SK-N-SH (cell line): Measurements from ENCODE around the gene C12orf56. TPM values are rescaled to one million over a fixed set of nuclear protein-coding genes. Genes with fewer than 3 reads are reported as not detected.

Experiments used
- CTCF ChIA-PET: fragments of 300-600, 350-600 bp; formaldehyde crosslinking; extraction: SDS; loops from one replicate; lab custom pipeline; 2021; lab: Yijun Ruan, JAX
- POLR2A ChIA-PET: fragments of 350-600 bp; sonication (Branson Sonifier 250); formaldehyde crosslinking; extraction: SDS; loops from one replicate; lab custom pipeline; 2020; ENCODE audit warnings: antibody characterized with exemption, inconsistent platforms; lab: Yijun Ruan, JAX
- DNase-seq: peaks from one replicate; pipeline ENCODE4 v3.0.0; 2012
- H2AFZ ChIP-seq: fragments of 200-600 bp; sonication (generic); 2 replicates; pipeline ENCODE4 v1.8.1; 2016; ENCODE audit warnings: antibody characterized with exemption, mild to moderate bottlenecking, low read depth
- H3F3A ChIP-seq: fragments of 200-600 bp; sonication (generic); replicated peaks from 2 replicates; pipeline ENCODE3; 2016; ENCODE audit warnings: antibody characterized with exemption, mild to moderate bottlenecking; ENCODE audit not compliant: insufficient read depth
- H3K27ac ChIP-seq, 2 experiments: fragments of 200-500 bp in 1 of 2; fragments of 200-600 bp in 1 of 2; sonication (Bioruptor generic) in 1 of 2; sonication (generic), shearing (Covaris generic) in 1 of 2; 2 replicates each; pipeline versions ENCODE4 v1.5.1 to v1.6.1; 2014 to 2016; ENCODE audit warnings: low read depth in 2 of 2, inconsistent platforms in 1 of 2, low read length in 1 of 2, mild to moderate bottlenecking in 1 of 2, mixed read lengths in 1 of 2
- H3K27me3 ChIP-seq: fragments of 200-600 bp; sonication (generic), shearing (Covaris generic); 2 replicates; pipeline ENCODE4 v1.6.1; 2016; ENCODE audit warnings: mixed run types; ENCODE audit not compliant: insufficient read depth
- H3K36me3 ChIP-seq, 2 experiments: fragments of 200-500 bp in 1 of 2; fragments of 200-600 bp in 1 of 2; sonication (Bioruptor generic) in 1 of 2; sonication (generic) in 1 of 2; replicated peaks in 1 of 2; 2 replicates each; pipeline versions ENCODE3 to v1.5.1; 2014 to 2016; ENCODE audit warnings: low read length in 1 of 2, mild to moderate bottlenecking in 1 of 2; ENCODE audit not compliant: insufficient read depth in 2 of 2, control insufficient read depth in 1 of 2
- H3K4me1 ChIP-seq, 2 experiments: fragments of 200-500 bp in 1 of 2; fragments of 200-600 bp in 1 of 2; sonication (Bioruptor generic) in 1 of 2; sonication (generic), shearing (Covaris generic) in 1 of 2; 2 replicates each; pipeline versions ENCODE4 v1.5.1 to v1.6.1; 2014 to 2016; ENCODE audit warnings: low read depth in 1 of 2, low read length in 1 of 2, mixed run types in 1 of 2; ENCODE audit not compliant: insufficient read depth in 2 of 2, control insufficient read depth in 1 of 2
- H3K4me2 ChIP-seq: fragments of 200-600 bp; sonication (generic), shearing (Covaris generic); 2 replicates; pipeline ENCODE4 v1.6.1; 2017; ENCODE audit warnings: mixed run types
- H3K4me3 ChIP-seq, 2 experiments: fragments of 200-500 bp in 1 of 2; fragments of 200-600 bp in 1 of 2; sonication (Bioruptor generic) in 1 of 2; sonication (generic), shearing (Covaris generic) in 1 of 2; 2 replicates each; pipeline versions ENCODE4 v1.5.1 to v1.8.1; 2014 to 2016; ENCODE audit warnings: low read depth in 2 of 2, inconsistent platforms in 1 of 2, low read length in 1 of 2, mild to moderate bottlenecking in 1 of 2, mixed read lengths in 1 of 2, moderate library complexity in 1 of 2
- H3K79me2 ChIP-seq: fragments of 200-600 bp; sonication (generic); 2 replicates; pipeline ENCODE4 v1.8.1; 2017; ENCODE audit warnings: mild to moderate bottlenecking; ENCODE audit not compliant: insufficient read depth
- H3K9ac ChIP-seq: fragments of 200-600 bp; sonication (generic); 2 replicates; pipeline ENCODE4 v1.6.1; 2017; ENCODE audit warnings: mixed run types
- H3K9me2 ChIP-seq: fragments of 200-600 bp; sonication (generic); 2 replicates; pipeline ENCODE4 v1.6.1; 2017; ENCODE audit warnings: mixed run types
- H3K9me3 ChIP-seq: fragments of 200-600 bp; sonication (generic); 2 replicates; pipeline ENCODE4 v1.6.1; 2017; ENCODE audit warnings: mixed run types, mild to moderate bottlenecking, moderate library complexity
- H4K20me1 ChIP-seq: fragments of 200-600 bp; sonication (generic); 2 replicates; pipeline ENCODE4 v1.6.1; 2017; ENCODE audit warnings: mild to moderate bottlenecking, mixed run types; ENCODE audit not compliant: insufficient read depth
- CHD2 ChIP-seq: fragments of 150-350 bp; IDR thresholded peaks from 2 replicates; pipeline ENCODE4 v1.6.1; 2018; ENCODE audit warnings: low read length; ENCODE audit not compliant: partially characterized antibody
- ELF1 ChIP-seq: IDR thresholded peaks from 2 replicates; pipeline ENCODE4 v1.4.0; 2012
- FOSL2 ChIP-seq: IDR thresholded peaks from 2 replicates; pipeline ENCODE4 v1.4.0; 2012; ENCODE audit warnings: low read depth, mild to moderate bottlenecking, moderate library complexity, borderline replicate concordance
- GABPA ChIP-seq: IDR thresholded peaks from 2 replicates; pipeline ENCODE4 v1.4.0; 2012; ENCODE audit warnings: low read depth, mild to moderate bottlenecking
- GATA2 ChIP-seq: sonication (generic); formaldehyde crosslinking; IDR thresholded peaks from 2 replicates; pipeline ENCODE4 v1.5.0; 2020; ENCODE audit warnings: mild to moderate bottlenecking, missing genetic modification reagents
- MEF2A ChIP-seq: IDR thresholded peaks from 2 replicates; pipeline ENCODE4 v1.4.0; 2012; ENCODE audit warnings: low read depth, borderline replicate concordance
- MXI1 ChIP-seq: IDR thresholded peaks from 2 replicates; pipeline ENCODE4 v1.6.1; 2012; ENCODE audit warnings: mild to moderate bottlenecking, low read depth, low read length, improper control_type of control experiment
- NFIC ChIP-seq: IDR thresholded peaks from 2 replicates; pipeline ENCODE4 v1.4.0; 2012; ENCODE audit warnings: borderline replicate concordance
- NRF1 ChIP-seq: IDR thresholded peaks from 2 replicates; pipeline ENCODE4 v1.6.1; 2012; ENCODE audit warnings: low read depth, mild to moderate bottlenecking, low read length
- POLR2AphosphoS5 ChIP-seq: IDR thresholded peaks from 2 replicates; pipeline ENCODE4 v1.6.1; 2012; ENCODE audit warnings: low read depth, low read length
- RFX5 ChIP-seq: IDR thresholded peaks from 2 replicates; pipeline ENCODE4 v1.6.1; 2012; ENCODE audit warnings: mild to moderate bottlenecking, improper control_type of control experiment, low read length
- SMC3 ChIP-seq: IDR thresholded peaks from 2 replicates; pipeline ENCODE4 v1.6.1; 2012; ENCODE audit warnings: low read depth, low read length, improper control_type of control experiment
- TCF12 ChIP-seq: IDR thresholded peaks from 2 replicates; pipeline ENCODE4 v1.4.0; 2012
- WGBS: methylation state at CpG from one replicate; pipeline ENCODE4 v1.1.6; 2017; ENCODE audit warnings: low lambda C conversion rate; 5-methylcytosine and 5-hydroxymethylcytosine counted together
- polyA plus RNA-seq, 3 experiments: library from polyadenylated mRNA; depleted of rRNA; stranded (reverse); fragments of >200 nt; gene quantifications; 2 replicates each; pipeline ENCODE4 v1.2.3, GENCODE V29; 2012
- TF ChIP-seq, protein P1 (sequence below): fragments of 200-600 bp; sonication (generic); IDR thresholded peaks from 2 replicates; pipeline ENCODE4 v1.6.1; 2017; ENCODE audit warnings: antibody characterized with exemption, mild to moderate bottlenecking, moderate library complexity
- TF ChIP-seq, protein P2 (sequence below): fragments of 150-350 bp; IDR thresholded peaks from 2 replicates; pipeline ENCODE4 v1.6.1; 2016; ENCODE audit warnings: mild to moderate bottlenecking, low read depth, low read length
- TF ChIP-seq, protein P3 (sequence below): fragments of 150-350 bp; IDR thresholded peaks from 2 replicates; pipeline ENCODE4 v1.6.1; 2017; ENCODE audit warnings: antibody characterized with exemption, low read length, low read depth, borderline replicate concordance

The C12orf56 gene
- polyA plus RNA-seq, 1 of the 3 experiments (the other 2 are of a cell fraction), result not detected

DNA sequence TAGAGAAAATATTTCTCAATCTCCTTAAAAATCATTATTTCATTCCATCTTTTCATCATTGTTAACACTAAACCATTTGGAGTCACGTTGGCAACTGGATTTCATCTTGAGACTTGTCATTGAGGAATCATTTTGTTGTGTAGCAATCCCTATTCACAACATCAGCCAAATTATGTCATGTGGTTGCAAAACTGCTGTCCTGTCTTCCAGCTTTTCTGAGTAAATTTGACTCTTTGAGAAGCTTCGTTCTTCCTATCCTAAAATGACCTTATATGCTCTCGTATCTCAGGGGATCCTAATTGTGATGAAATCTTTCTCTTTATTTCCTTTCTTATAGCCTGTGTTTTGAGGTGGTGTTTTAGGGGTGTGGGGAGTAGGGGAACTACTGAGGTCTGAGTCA, 137.9 kb downstream of the C12orf56 start (continued):
- TF ChIP-seq, protein P1, sequence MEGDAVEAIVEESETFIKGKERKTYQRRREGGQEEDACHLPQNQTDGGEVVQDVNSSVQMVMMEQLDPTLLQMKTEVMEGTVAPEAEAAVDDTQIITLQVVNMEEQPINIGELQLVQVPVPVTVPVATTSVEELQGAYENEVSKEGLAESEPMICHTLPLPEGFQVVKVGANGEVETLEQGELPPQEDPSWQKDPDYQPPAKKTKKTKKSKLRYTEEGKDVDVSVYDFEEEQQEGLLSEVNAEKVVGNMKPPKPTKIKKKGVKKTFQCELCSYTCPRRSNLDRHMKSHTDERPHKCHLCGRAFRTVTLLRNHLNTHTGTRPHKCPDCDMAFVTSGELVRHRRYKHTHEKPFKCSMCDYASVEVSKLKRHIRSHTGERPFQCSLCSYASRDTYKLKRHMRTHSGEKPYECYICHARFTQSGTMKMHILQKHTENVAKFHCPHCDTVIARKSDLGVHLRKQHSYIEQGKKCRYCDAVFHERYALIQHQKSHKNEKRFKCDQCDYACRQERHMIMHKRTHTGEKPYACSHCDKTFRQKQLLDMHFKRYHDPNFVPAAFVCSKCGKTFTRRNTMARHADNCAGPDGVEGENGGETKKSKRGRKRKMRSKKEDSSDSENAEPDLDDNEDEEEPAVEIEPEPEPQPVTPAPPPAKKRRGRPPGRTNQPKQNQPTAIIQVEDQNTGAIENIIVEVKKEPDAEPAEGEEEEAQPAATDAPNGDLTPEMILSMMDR, result no peak
- no peak for TF ChIP-seq CHD2
- TF ChIP-seq, protein P2, sequence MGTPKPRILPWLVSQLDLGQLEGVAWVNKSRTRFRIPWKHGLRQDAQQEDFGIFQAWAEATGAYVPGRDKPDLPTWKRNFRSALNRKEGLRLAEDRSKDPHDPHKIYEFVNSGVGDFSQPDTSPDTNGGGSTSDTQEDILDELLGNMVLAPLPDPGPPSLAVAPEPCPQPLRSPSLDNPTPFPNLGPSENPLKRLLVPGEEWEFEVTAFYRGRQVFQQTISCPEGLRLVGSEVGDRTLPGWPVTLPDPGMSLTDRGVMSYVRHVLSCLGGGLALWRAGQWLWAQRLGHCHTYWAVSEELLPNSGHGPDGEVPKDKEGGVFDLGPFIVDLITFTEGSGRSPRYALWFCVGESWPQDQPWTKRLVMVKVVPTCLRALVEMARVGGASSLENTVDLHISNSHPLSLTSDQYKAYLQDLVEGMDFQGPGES, result no peak
- no peak for TF ChIP-seq GABPA
- TF ChIP-seq POLR2AphosphoS5, result no peak
- TF ChIP-seq FOSL2, result no peak

DNA sequence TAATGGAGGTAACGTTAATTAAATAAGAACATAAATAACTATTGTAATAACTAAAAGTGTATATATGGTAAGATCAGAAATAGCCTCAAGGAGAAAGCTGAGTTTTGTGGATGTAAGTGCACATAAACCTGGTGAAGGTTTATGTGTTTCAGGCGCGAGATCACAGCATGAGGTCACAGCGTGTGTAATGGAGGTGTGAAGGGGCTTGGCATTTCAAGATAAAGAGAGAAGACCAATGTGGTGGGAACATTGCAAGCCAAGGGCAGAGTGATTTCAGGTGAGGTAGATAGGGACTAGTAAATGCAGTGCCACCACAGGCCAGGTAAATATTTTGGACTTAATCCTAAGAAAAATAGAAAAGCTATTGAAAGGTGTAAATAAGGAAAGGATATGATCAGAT, 146.7 kb downstream of the C12orf56 start:
- Histone ChIP-seq H2AFZ (no peak overlapping the region), H3F3A (no peaks in the 10 kb centered on the region), H3K4me1 (no peaks in the 10 kb centered on the region), H3K4me3 (no peak overlapping the region), H3K9ac (no peak overlapping the region), H3K36me3 (no peaks in the 10 kb centered on the region), H3K4me2 (no peak overlapping the region), H3K27me3 (no peaks in the 10 kb centered on the region), H3K9me2 (no peaks in the 10 kb centered on the region), H3K79me2 (no peaks in the 10 kb centered on the region), H4K20me1 (no peaks in the 10 kb centered on the region), H3K27ac (no peak overlapping the region), H3K9me3 (no peaks in the 10 kb centered on the region)
- DNase-seq, result no peak
- WGBS, result 93% methylated on average over 4 of the region's 4 CpGs
- TF ChIP-seq TCF12, result no peak
- TF ChIP-seq RFX5, result no peak
- TF ChIP-seq, protein P3, sequence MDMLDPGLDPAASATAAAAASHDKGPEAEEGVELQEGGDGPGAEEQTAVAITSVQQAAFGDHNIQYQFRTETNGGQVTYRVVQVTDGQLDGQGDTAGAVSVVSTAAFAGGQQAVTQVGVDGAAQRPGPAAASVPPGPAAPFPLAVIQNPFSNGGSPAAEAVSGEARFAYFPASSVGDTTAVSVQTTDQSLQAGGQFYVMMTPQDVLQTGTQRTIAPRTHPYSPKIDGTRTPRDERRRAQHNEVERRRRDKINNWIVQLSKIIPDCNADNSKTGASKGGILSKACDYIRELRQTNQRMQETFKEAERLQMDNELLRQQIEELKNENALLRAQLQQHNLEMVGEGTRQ, result no peak
- no peak for TF ChIP-seq GATA2
- TF ChIP-seq SMC3, result no peak
- TF ChIP-seq MXI1, result no peak
- TF ChIP-seq NRF1, result no peak
- no peak for TF ChIP-seq MEF2A
- no peak for TF ChIP-seq NFIC
- TF ChIP-seq ELF1, result no peak
- POLR2A ChIA-PET, result no interaction called here
- CTCF ChIA-PET, result interaction anchor here (1.4 to 1.9 kb wide), 2 partner anchors 12 to 417 kb away, joined by 3 to 8 read pairs; no protein-coding TSS in a partner anchor
